HG03575 (cell line): ENCODE results near the gene ZFPM1.

Experiments
- ATAC-seq: cut with Tn5 transposase; IDR thresholded peaks from one replicate; pipeline ENCODE4 v1.9.1; 2021; ENCODE audit not compliant: unreplicated experiment, insufficient number of reproducible peaks, low FRiP score; ENCODE audit errors: extremely low read depth

The ZFPM1 gene

DNA sequence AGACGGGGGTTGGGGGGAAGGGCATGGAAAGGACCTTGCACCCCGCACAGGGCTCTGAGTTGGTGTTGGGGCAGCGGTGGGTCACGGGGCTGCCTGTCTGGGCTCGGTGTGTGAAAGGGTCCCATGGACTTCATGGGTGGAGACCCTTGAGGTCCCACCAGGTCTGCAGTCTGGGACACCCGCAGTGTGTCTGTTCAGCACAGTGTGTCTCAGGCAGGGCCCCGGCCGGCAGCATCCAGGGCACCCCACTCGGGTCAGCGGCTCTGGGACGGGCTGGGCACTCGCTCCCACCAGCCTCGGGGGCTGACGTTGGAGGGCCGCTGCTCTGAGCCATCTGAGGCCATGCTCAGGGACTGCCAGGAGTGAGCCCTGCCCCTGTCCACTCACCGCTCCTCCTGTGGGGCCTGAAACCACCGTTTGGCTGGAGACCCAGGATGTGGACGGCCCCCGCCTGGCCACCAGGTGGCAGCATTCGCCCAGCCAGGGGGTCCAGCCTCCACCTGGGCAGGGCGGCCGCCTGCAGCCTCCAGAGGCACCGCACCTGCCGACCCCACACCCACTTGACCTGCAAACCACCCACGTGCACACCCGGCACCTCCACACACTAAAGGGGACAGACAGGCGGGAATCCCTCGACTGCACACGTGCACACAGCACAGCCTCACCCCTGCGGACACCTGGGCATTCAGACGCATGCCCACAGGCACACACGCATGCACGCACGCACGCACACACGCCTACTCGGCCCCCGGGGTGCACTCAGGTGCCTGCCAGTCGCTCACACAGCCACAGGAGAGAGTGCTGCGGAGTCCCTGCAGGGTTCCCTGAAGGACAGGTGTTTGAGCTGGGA is 10.1 kb upstream of the ZFPM1 start:
- no peak for ATAC-seq

DNA sequence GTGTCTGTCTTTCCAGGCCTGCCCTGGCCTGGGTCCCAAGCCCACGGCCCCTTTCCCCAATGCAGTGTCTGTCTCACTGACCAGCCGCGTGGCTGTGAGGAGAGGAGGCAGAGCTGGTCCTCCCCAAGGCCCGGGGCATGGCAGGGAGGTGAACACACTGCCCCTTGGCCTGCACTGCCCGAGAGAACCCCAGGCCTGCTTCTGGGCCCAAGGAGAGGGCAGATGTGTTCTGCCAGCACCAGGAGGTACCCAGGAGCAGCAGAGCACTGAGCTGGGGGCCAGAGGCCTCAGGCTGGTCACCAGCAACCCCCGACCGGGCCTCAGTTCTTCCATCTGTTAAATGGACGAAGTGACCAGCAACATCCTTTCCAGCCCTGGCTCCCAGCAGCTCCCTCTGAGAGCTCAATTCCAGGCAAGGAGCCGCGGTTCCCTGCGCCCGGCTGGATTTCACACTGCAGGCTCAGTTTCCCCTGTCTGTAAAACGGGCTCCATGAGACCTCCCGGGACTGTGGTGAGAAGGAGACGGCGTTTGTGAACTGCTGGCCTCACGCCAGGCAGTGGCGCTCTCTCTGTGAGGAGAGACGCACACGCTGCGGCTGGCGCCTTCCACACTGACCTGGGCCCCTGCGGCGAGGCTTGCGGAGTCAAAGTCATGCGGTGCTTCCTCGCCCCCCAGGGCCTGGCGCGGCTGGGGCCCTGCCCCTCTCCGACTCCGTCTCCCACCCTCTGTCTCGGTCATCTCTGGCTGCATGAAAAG is 8.1 kb upstream of the ZFPM1 start:
- no peak for ATAC-seq

GRCh38 chr16:88445583-88445960 is 7.5 kb upstream of the ZFPM1 start:
- ATAC-seq, result no peak

DNA sequence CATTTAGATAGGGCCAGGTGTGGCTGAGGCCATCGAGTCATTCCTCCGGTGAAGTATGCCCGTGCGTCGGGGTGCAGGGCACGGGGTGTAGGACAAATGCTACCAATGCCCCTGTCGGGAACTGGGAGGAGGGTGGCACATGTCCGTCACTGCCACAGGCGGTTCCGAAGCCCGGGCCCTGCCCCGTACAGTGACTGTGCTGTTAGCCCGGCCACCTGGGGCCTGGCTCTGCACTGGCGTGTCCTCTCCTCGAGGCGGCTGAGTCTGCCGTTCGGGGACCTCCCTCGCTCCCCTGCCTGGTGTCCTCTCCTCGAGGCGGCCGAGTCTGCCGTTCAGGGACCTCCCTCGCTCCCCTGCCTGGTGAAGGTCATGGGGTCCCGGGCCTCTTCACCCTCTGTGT is 7.0 kb upstream of the ZFPM1 start:
- no peak for ATAC-seq

GRCh38 chr16:88446736-88447135 is 6.3 kb upstream of the ZFPM1 start:
- ATAC-seq, result no peak

GRCh38 chr16:88447881-88448280 is 5.2 kb upstream of the ZFPM1 start:
- ATAC-seq, result no peak

DNA sequence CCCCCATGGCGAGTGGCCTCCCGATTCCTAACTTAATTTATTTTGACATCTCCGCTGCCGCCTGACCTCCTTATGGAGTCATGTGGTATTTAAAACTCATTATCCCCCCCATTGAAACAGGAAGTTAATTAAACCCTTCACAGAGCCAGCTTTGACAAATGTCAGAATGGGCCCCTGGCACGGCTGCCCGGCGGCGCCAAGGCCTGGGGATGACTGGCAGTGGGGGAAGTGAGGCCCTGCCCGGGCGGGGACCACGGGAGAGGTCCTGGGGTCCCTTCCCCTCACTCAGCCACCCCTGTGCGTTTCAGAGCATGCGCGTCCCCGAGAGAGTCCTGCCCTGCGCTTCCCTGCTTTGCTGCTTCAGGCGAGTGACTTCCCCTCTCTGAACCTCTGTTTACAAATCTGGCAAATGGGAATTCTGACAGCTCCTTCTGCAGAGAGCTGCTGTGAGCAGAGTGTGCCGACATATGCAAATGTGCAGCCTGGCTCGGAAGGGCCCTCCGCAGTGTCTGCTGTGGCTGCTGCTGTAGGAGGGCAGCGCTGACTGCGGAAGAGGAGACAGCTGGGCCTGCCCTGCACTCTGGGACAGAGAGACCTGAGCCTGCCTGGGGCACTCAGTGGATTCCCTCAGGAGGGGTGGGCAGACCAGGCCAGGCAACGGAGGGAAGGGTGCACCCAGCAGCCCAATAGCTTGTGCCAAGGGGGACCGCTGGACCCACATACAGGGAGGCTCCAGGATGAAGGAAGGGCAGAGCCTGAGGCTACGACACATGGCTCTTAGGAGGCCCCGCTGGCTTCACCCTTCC is 4.4 kb upstream of the ZFPM1 start:
- no peak for ATAC-seq

- no peak for ATAC-seq
Measured at GRCh38 chr16:88449267-88449561, 3.9 kb upstream of the ZFPM1 start.

GRCh38 chr16:88451586-88452481 is 1.2 kb upstream of the ZFPM1 start:
- ATAC-seq, result no peak

DNA sequence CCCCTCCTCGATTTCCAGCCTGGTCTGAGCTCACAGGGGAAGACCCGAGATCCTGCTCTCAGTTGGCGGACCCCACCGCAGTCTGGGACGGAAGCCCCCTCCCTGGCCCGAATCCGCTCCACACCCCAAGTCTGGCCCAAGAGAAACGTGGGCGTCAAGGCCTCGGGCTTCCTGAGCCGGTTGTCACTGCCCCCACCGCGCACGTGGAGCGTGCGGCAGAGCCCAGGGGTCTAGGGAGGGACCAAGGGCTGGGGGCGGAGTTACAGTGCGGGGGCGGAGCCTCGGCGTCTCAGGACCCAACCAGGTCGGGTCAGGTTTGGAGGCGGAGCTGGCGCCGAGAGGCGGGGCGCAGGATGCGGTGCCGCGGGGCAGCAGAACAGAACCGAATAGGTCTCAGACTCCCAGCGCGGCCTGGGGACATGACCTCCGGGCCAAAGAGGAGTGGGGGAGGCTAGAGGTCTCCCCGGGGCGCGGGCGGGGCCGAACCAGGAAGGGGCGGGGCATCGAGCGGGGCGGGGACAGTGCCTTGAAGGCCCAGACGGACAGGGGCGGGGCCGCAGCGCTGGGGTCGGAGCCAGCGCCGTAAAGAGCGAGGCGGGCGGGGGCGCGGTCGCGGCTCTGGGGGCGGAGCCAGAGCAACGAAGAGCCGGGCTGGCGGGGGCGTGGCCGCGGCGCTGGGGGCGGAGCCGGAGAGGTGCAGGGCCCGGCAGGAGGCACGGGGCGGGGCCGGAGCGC is 431 bp upstream of the ZFPM1 start:
- no peak for ATAC-seq

GRCh38 chr16:88453611-88454522 is 787 bp downstream of the ZFPM1 start:
- ATAC-seq, result no peak

- ATAC-seq, result no peak
Measured at GRCh38 chr16:88454523-88454947, 1.5 kb downstream of the ZFPM1 start.

DNA sequence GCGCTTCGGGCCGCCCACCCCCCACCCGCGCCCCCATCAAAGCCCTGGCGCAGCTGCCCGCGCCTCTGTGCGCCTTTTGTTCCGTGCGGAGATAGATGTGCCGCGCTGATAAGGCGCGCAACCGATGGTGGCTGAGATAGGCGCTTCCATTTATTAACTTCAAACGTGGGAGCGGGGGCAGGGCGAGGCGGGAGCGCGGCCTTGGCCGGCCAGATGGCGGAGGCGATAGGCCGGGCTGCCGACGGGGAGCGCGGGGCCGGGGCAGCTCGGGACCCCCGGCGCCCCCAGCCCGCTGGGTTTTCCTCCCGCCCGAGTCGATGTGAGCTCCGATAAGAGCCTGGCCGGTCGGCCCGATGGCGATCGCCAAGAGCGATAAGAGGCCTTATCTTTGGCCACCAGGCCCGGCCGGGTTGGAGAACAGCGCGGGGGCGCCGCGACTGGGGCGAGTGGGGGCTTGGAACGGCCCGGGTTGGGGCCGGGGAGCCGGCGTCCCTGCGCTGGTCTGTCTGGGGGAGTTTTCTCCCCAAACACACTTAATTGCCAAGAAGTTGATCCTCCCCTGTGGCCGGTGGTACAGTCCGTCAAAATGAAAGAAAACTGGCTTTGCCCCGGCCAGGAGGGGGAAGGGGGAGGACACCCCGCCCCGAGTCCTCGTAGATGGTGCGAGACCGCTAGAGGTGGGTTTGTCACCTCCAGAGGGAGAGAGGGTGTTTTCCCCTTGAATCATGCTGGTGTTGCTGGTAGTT is 2.7 kb downstream of the ZFPM1 start:
- ATAC-seq, result no peak

- no peak for ATAC-seq
Measured at GRCh38 chr16:88456356-88457292, 3.5 kb downstream of the ZFPM1 start.

- no peak for ATAC-seq
Measured at GRCh38 chr16:88458039-88458772, 5.1 kb downstream of the ZFPM1 start.
